Activated T-helper 17 cell treated with anti-CD3 and anti-CD28 coated beads, Interleukin-2, amount 50 U/mL, for 72 hours (primary cell): Measurements from ENCODE around the gene PLD1. TPM values are rescaled to one million over a fixed set of nuclear protein-coding genes. Genes with fewer than 3 reads are reported as not detected.
A peak's percentile ranks its signal among the peaks of the same experiment; 100 is the strongest.

Experiments
- ATAC-seq: fragments of 150-1000 bp; cut with Tn5 transposase; replicated peaks from 2 replicates; pipeline ENCODE4 v1.10.0; 2021; ENCODE audit warnings: mild to moderate bottlenecking, moderate library complexity
- H3K27ac Mint-ChIP-seq: one replicate; pipeline ENCODE4 v1.8.0; 2022; ENCODE audit warnings: mixed read lengths
- H3K27me3 Mint-ChIP-seq: one replicate; pipeline ENCODE4 v1.8.0; 2022; ENCODE audit warnings: mixed read lengths
- H3K36me3 Mint-ChIP-seq: one replicate; pipeline ENCODE4 v1.8.0; 2022; ENCODE audit warnings: low read depth, mild to moderate bottlenecking, mixed read lengths
- H3K4me1 Mint-ChIP-seq: one replicate; pipeline ENCODE4 v1.8.0; 2022; ENCODE audit warnings: mixed read lengths
- H3K4me3 Mint-ChIP-seq: one replicate; pipeline ENCODE4 v1.8.0; 2022; ENCODE audit warnings: mild to moderate bottlenecking, mixed read lengths
- H3K9me3 Mint-ChIP-seq: one replicate; pipeline ENCODE4 v1.8.0; 2022; ENCODE audit warnings: mixed read lengths
- total RNA-seq, 2 donors: library from RNA; stranded (reverse); gene quantifications; one replicate each; pipeline ENCODE4 v1.2.3, GENCODE V29; 2022

The PLD1 gene
- total RNA-seq, 2 donors from 2014 or later = 2.5 to 10.6 TPM

- peaks cover 5% of the 10 kb centered on the region for H3K36me3 Mint-ChIP-seq
- no peaks in the 10 kb centered on the region for H3K4me1 Mint-ChIP-seq
- no peak overlapping the region for H3K27ac Mint-ChIP-seq
- no peaks in the 10 kb centered on the region for H3K9me3 Mint-ChIP-seq
- ATAC-seq = no peak
- no peaks in the 10 kb centered on the region for H3K27me3 Mint-ChIP-seq
- no peak overlapping the region for H3K4me3 Mint-ChIP-seq
Measured at GRCh38 chr3:171784937-171785336, 25.3 kb downstream of the PLD1 start.

DNA sequence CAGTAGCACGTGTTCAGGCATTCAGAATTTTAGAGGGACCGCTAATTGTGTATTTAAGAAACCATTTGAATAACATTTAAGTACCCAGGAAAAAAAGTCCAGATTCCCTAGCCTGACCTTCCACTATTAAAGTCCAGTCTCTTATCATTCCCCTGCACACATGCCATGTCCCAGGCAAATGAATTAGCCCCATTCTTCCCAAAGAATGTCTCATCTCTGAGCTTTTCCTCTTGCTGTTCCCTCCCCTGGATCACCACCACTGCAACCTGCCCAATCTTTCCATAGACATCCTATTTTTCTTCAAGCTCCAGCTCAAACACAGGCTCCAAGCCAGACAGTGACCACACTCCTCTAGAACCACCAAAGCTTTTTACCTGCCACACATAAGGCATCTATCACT is 25.9 kb downstream of the PLD1 start:
- ATAC-seq = no peak
- Mint-ChIP-seq H3K36me3 (peaks cover 5% of the 10 kb centered on the region), H3K9me3 (no peaks in the 10 kb centered on the region), H3K27me3 (no peaks in the 10 kb centered on the region), H3K4me1 (no peaks in the 10 kb centered on the region), H3K4me3 (no peak overlapping the region), H3K27ac (no peak overlapping the region)

DNA sequence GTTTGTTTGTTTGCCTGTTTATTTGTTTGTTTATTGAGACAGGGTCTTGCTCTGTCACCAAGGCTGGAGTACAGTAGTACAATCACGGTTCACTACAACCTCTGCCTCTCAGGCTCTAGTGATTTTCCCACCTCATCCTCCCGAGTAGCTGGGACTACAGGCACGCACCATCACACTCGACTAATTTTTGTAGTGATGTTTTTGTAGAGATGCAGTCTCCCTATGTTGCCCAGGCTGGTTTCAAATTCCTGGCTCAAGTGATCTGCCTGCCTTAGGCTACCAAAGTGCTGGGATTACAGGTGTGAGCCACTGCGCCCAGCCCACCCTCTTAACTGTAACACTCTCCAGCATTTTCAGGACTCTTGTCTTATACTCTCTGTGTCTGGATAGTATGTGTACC is 26.7 kb downstream of the PLD1 start:
- no peak overlapping the region for H3K4me3 Mint-ChIP-seq
- H3K36me3 Mint-ChIP-seq = peaks cover under 1% of the 10 kb centered on the region
- ATAC-seq = no peak
- H3K27ac Mint-ChIP-seq = no peak overlapping the region
- H3K4me1 Mint-ChIP-seq = no peaks in the 10 kb centered on the region
- H3K27me3 Mint-ChIP-seq = no peaks in the 10 kb centered on the region
- no peaks in the 10 kb centered on the region for H3K9me3 Mint-ChIP-seq

GRCh38 chr3:171783086-171783485 is 27.2 kb downstream of the PLD1 start:
- no peak overlapping the region for H3K4me3 Mint-ChIP-seq
- H3K9me3 Mint-ChIP-seq = no peaks in the 10 kb centered on the region
- H3K4me1 Mint-ChIP-seq = no peaks in the 10 kb centered on the region
- H3K36me3 Mint-ChIP-seq = no peaks in the 10 kb centered on the region
- no peak overlapping the region for H3K27ac Mint-ChIP-seq
- no peak for ATAC-seq
- no peaks in the 10 kb centered on the region for H3K27me3 Mint-ChIP-seq

DNA sequence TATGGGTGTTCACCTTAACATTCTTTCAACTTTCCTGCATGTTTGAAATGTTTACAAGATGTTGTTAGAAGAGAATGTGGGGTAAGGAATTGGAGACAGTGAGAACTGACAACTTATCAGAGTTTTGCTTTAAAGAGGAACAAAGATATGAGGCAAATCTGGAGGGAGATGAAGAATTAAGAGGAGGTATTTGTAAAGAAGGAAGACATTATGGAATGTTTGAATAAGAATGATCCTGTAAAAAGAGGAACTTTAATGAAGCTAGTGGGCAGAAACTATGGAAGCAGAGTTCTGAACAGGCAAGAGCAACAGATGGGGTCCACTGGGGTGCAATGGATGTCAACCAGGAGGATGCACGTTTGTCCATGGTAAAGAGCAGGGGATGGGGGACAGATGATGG is 27.7 kb downstream of the PLD1 start:
- Mint-ChIP-seq H3K36me3 (no peaks in the 10 kb centered on the region), H3K4me1 (no peaks in the 10 kb centered on the region)

DNA sequence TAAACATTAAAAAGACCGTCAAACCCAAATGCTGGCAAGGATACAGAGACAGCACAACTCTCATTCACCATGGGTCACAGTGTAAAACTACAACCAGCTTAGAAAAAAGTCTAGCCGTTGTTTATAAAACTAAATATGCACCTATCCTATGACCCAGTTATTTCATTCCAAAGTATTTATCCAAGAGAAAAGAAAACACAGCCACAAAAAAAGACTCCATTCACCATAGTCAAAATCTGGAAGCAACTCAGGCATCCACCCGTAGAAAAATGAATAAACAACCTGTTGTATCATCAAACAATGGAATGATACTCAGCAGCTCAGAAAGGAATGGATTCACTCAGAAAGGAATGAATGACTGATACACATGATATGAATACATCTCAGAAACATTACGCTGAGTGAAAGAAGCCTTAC is 28.6 kb downstream of the PLD1 start:
- Mint-ChIP-seq H3K4me3 (no peak overlapping the region), H3K36me3 (no peaks in the 10 kb centered on the region), H3K27ac (no peak overlapping the region), H3K9me3 (no peaks in the 10 kb centered on the region), H3K27me3 (no peaks in the 10 kb centered on the region), H3K4me1 (no peaks in the 10 kb centered on the region)
- peak; percentile 62 for ATAC-seq

More for the DNA sequence above, 27.7 kb downstream of the PLD1 start:
- no peak overlapping the region for H3K4me3 Mint-ChIP-seq
- no peak for ATAC-seq
- H3K27ac Mint-ChIP-seq = no peak overlapping the region
- H3K27me3 Mint-ChIP-seq = no peaks in the 10 kb centered on the region
- H3K9me3 Mint-ChIP-seq = no peaks in the 10 kb centered on the region

- Mint-ChIP-seq H3K9me3 (no peaks in the 10 kb centered on the region), H3K27ac (no peak overlapping the region), H3K36me3 (no peaks in the 10 kb centered on the region), H3K4me1 (no peaks in the 10 kb centered on the region), H3K27me3 (no peaks in the 10 kb centered on the region), H3K4me3 (no peak overlapping the region)
- ATAC-seq = no peak
Measured at GRCh38 chr3:171778493-171778892, 31.8 kb downstream of the PLD1 start.

- Mint-ChIP-seq H3K27me3 (no peaks in the 10 kb centered on the region), H3K4me1 (no peaks in the 10 kb centered on the region), H3K4me3 (no peak overlapping the region)
Measured at GRCh38 chr3:171777596-171777995, 32.7 kb downstream of the PLD1 start.

DNA sequence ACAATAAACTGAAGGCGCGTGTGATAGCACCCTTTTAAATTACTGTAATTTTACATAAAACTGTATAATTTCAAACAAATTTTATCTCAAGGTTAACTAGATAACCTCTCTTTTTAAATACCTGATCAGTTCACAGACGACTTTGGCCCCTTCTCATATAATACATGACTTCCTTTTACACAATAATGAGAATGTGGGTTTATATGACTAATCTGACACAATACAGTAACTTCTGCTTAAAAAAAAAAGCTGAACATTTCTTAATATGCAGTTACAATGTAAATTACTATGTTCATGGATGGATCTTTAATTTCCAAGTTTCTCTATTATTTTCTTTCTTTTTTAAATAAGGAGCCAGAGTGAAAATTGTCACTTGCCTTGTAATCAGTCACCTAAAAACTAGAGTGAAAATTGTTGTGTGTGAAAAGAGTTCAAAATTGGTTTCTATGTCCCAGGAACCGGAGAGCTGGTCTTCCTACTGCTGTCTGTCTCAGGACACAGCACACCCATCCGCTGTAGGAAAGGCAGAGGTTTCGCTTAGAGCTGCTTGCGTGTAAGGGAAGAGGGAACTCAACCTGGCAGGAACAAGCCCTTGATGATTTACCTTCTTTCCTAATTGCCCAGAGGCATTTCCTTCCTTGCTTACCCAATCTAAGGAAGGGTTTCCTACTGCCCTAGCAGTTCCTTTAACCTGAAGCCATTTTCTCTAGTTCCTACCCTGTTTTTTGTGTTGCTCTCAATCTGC is 33.3 kb downstream of the PLD1 start:
- H3K9me3 Mint-ChIP-seq = no peaks in the 10 kb centered on the region
- no peak overlapping the region for H3K4me3 Mint-ChIP-seq
- no peaks in the 10 kb centered on the region for H3K4me1 Mint-ChIP-seq
- no peak for ATAC-seq
- no peaks in the 10 kb centered on the region for H3K27me3 Mint-ChIP-seq
- H3K36me3 Mint-ChIP-seq = no peaks in the 10 kb centered on the region
- H3K27ac Mint-ChIP-seq = no peak overlapping the region

More at GRCh38 chr3:171777596-171777995, 32.7 kb downstream of the PLD1 start:
- H3K27ac Mint-ChIP-seq = no peak overlapping the region
- no peaks in the 10 kb centered on the region for H3K9me3 Mint-ChIP-seq
- no peak for ATAC-seq
- H3K36me3 Mint-ChIP-seq = no peaks in the 10 kb centered on the region

DNA sequence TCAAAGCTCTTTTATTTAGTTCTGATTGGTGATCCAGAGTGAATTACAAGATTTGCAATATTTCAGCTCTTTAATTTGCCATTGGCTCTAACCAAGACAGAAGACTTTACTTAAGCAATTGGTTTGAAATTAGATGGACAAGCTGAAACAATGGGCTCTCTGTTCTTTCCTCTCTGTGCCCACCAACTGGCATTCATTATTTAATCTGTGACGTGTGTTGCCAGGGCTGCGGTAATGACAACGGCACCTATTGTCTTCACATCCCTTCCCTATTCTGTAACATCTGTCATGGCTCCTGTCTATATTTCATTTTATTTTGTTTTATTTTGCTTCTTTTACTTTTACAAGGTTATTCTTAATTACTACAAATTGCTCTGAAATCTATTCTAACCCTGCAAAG is 33.9 kb downstream of the PLD1 start:
- no peak overlapping the region for H3K27ac Mint-ChIP-seq
- no peak overlapping the region for H3K4me3 Mint-ChIP-seq
- no peaks in the 10 kb centered on the region for H3K9me3 Mint-ChIP-seq
- no peaks in the 10 kb centered on the region for H3K4me1 Mint-ChIP-seq
- no peaks in the 10 kb centered on the region for H3K27me3 Mint-ChIP-seq
- H3K36me3 Mint-ChIP-seq = no peaks in the 10 kb centered on the region
- no peak for ATAC-seq

DNA sequence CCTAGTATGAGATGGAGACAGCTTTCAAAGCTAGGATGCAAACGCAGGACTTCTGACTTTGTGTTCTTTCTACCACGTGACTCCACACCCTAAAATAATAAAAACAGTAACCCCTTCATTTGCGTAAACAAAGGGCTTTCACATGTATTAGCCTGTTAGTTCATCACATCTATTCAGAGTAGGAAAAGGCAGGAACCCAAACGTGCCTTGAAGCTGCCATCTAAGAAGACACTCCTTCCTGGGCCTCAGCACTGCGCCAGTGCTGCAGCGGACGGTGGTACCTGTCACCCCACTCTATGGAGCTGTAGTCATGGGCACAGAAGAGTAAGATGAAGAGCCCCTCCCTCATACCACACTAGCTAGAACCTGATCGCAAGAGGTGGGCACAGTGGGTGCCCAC is 34.3 kb downstream of the PLD1 start:
- H3K4me1 Mint-ChIP-seq = no peaks in the 10 kb centered on the region
- H3K36me3 Mint-ChIP-seq = no peaks in the 10 kb centered on the region
- H3K9me3 Mint-ChIP-seq = no peaks in the 10 kb centered on the region
- ATAC-seq = no peak
- no peak overlapping the region for H3K27ac Mint-ChIP-seq
- H3K27me3 Mint-ChIP-seq = no peaks in the 10 kb centered on the region
- H3K4me3 Mint-ChIP-seq = no peak overlapping the region

GRCh38 chr3:171774521-171774920 is 35.8 kb downstream of the PLD1 start:
- H3K36me3 Mint-ChIP-seq = no peaks in the 10 kb centered on the region
- ATAC-seq = no peak
- no peak overlapping the region for H3K27ac Mint-ChIP-seq
- no peak overlapping the region for H3K4me3 Mint-ChIP-seq
- H3K27me3 Mint-ChIP-seq = no peaks in the 10 kb centered on the region
- H3K4me1 Mint-ChIP-seq = no peaks in the 10 kb centered on the region
- no peaks in the 10 kb centered on the region for H3K9me3 Mint-ChIP-seq

GRCh38 chr3:171772427-171773056 is 37.7 kb downstream of the PLD1 start:
- Mint-ChIP-seq H3K4me3 (no peak overlapping the region), H3K9me3 (no peaks in the 10 kb centered on the region), H3K27me3 (no peaks in the 10 kb centered on the region), H3K36me3 (no peaks in the 10 kb centered on the region), H3K27ac (no peak overlapping the region), H3K4me1 (no peaks in the 10 kb centered on the region)
- no peak for ATAC-seq

- ATAC-seq = no peak
- Mint-ChIP-seq H3K4me1 (no peaks in the 10 kb centered on the region), H3K36me3 (no peaks in the 10 kb centered on the region), H3K9me3 (no peaks in the 10 kb centered on the region), H3K4me3 (no peak overlapping the region), H3K27me3 (no peaks in the 10 kb centered on the region), H3K27ac (no peak overlapping the region)
Measured at GRCh38 chr3:171770689-171771620, 39.3 kb downstream of the PLD1 start.
